ENCODE results near the gene FGG.

Gene FGG

GRCh38 chr4:154564311-154564710, 48.1 kb downstream of the FGG start:
- H3K4me3 ChIP-seq (ENCODE audit: low read length) = no peak overlapping the region
- H3K9me3 ChIP-seq (replicated peaks; ENCODE audit: insufficient read depth, low read length) = no peaks in the 10 kb centered on the region
- H3K9me2 ChIP-seq (replicated peaks; ENCODE audit: insufficient read depth, low read length) = no peaks in the 10 kb centered on the region
- no peaks in the 10 kb centered on the region for H4K20me1 ChIP-seq (ENCODE audit: insufficient read depth, low read length)
- H3K27ac ChIP-seq (ENCODE audit: low read length) = no peak overlapping the region
- no peaks in the 10 kb centered on the region for H3F3A ChIP-seq (ENCODE audit: insufficient read depth, low read length)
- no peaks in the 10 kb centered on the region for H3K27me3 ChIP-seq (replicated peaks; ENCODE audit: insufficient read depth, low read length)
- H3K9ac ChIP-seq (ENCODE audit: low read length) = no peak overlapping the region
- no peaks in the 10 kb centered on the region for H3K4me1 ChIP-seq (ENCODE audit: low read length)
- DNase-seq = no peak
- no peaks in the 10 kb centered on the region for H3K36me3 ChIP-seq (replicated peaks; ENCODE audit: insufficient read depth, low read length)
- no peaks in the 10 kb centered on the region for H3K79me2 ChIP-seq (ENCODE audit: low read length)
- no peak overlapping the region for H2AFZ ChIP-seq (ENCODE audit: low read length)
- no peak overlapping the region for H3K4me2 ChIP-seq (ENCODE audit: low read depth, low read length)
- TF ChIP-seq EZH2 (optimal IDR thresholded peaks at IDR 0.05; ENCODE audit: low read depth, low read length) = no peak

GRCh38 chr4:154562697-154563254, 49.7 kb downstream of the FGG start, which contains the start of gene FGB:
Gene FGB, plus strand, starts transcription at chr4:154563011. Its CDS starts 8 bp downstream, at chr4:154563019.
- H3K4me3 ChIP-seq (ENCODE audit: low read length) = no peak within 1 kb of the TSS
- H3K9ac ChIP-seq (ENCODE audit: low read length) = no peak within 1 kb of the TSS
- H2AFZ ChIP-seq (ENCODE audit: low read length) = no peak within 1 kb of the TSS
- TF ChIP-seq EZH2phosphoT487 (IDR thresholded peaks at IDR 0.05; ENCODE audit: low read length) (no peak), CTCF (IDR thresholded peaks at IDR 0.05; ENCODE audit: low read length) (no peak), EZH2 (optimal IDR thresholded peaks at IDR 0.05; ENCODE audit: low read depth, low read length) (no peak)
- DNase-seq = no peak
- H3K4me1 ChIP-seq (ENCODE audit: low read length) = no peaks in the 10 kb centered on the region
- H3F3A ChIP-seq (ENCODE audit: insufficient read depth, low read length) = no peaks in the 10 kb centered on the region
- H3K4me2 ChIP-seq (ENCODE audit: low read depth, low read length) = no peak within 1 kb of the TSS
- no peaks in the 10 kb centered on the region for H3K79me2 ChIP-seq (ENCODE audit: low read length)
- no peaks in the 10 kb centered on the region for H3K27me3 ChIP-seq (replicated peaks; ENCODE audit: insufficient read depth, low read length)
- no peaks in the 10 kb centered on the region for H3K9me3 ChIP-seq (replicated peaks; ENCODE audit: insufficient read depth, low read length)
- no peaks in the 10 kb centered on the region for H3K9me2 ChIP-seq (replicated peaks; ENCODE audit: insufficient read depth, low read length)
- no peak within 1 kb of the TSS for H3K27ac ChIP-seq (ENCODE audit: low read length)
- H4K20me1 ChIP-seq (ENCODE audit: insufficient read depth, low read length) = no peaks in the 10 kb centered on the region
- no peaks in the 10 kb centered on the region for H3K36me3 ChIP-seq (replicated peaks; ENCODE audit: insufficient read depth, low read length)

GRCh38 chr4:154560824-154561231, 51.6 kb downstream of the FGG start:
- H3K9ac ChIP-seq (ENCODE audit: low read length) = no peak overlapping the region
- no peaks in the 10 kb centered on the region for H4K20me1 ChIP-seq (ENCODE audit: insufficient read depth, low read length)

More at GRCh38 chr4:154560824-154561231, 51.6 kb downstream of the FGG start:
- Histone ChIP-seq H3K9me3 (replicated peaks; ENCODE audit: insufficient read depth, low read length) (no peaks in the 10 kb centered on the region), H3K79me2 (ENCODE audit: low read length) (no peaks in the 10 kb centered on the region), H3K4me1 (ENCODE audit: low read length) (no peaks in the 10 kb centered on the region), H3K27ac (ENCODE audit: low read length) (no peak overlapping the region), H3K4me3 (ENCODE audit: low read length) (no peak overlapping the region), H2AFZ (ENCODE audit: low read length) (no peak overlapping the region), H3F3A (ENCODE audit: insufficient read depth, low read length) (no peaks in the 10 kb centered on the region), H3K36me3 (replicated peaks; ENCODE audit: insufficient read depth, low read length) (no peaks in the 10 kb centered on the region), H3K4me2 (ENCODE audit: low read depth, low read length) (no peak overlapping the region), H3K27me3 (replicated peaks; ENCODE audit: insufficient read depth, low read length) (no peaks in the 10 kb centered on the region), H3K9me2 (replicated peaks; ENCODE audit: insufficient read depth, low read length) (no peaks in the 10 kb centered on the region)
- no peak for TF ChIP-seq EZH2 (optimal IDR thresholded peaks at IDR 0.05; ENCODE audit: low read depth, low read length)
- no peak for TF ChIP-seq CTCF (IDR thresholded peaks at IDR 0.05; ENCODE audit: low read length)
- no peak for TF ChIP-seq EZH2phosphoT487 (IDR thresholded peaks at IDR 0.05; ENCODE audit: low read length)
- no peak for DNase-seq

Data from MM.1S (cell line).